HUDEP-2 (cell line): ENCODE results near the gene MLN.
"Not testable (repeated sequence)": the region's sequence is repeated elsewhere in the genome, so short reads cannot be mapped to it uniquely, and the experiment has no call there.

ENCODE experiments used
- DNase-seq, 76 experiments: peaks; one replicate each; lab custom pipeline; 2025; ENCODE audit not compliant: unreplicated experiment in 76 of 76; lab: John Stamatoyannopoulos, UW

The MLN gene

GRCh38 chr6:33836806-33837469 is 33.1 kb upstream of the MLN start:
- no peak for DNase-seq

DNA sequence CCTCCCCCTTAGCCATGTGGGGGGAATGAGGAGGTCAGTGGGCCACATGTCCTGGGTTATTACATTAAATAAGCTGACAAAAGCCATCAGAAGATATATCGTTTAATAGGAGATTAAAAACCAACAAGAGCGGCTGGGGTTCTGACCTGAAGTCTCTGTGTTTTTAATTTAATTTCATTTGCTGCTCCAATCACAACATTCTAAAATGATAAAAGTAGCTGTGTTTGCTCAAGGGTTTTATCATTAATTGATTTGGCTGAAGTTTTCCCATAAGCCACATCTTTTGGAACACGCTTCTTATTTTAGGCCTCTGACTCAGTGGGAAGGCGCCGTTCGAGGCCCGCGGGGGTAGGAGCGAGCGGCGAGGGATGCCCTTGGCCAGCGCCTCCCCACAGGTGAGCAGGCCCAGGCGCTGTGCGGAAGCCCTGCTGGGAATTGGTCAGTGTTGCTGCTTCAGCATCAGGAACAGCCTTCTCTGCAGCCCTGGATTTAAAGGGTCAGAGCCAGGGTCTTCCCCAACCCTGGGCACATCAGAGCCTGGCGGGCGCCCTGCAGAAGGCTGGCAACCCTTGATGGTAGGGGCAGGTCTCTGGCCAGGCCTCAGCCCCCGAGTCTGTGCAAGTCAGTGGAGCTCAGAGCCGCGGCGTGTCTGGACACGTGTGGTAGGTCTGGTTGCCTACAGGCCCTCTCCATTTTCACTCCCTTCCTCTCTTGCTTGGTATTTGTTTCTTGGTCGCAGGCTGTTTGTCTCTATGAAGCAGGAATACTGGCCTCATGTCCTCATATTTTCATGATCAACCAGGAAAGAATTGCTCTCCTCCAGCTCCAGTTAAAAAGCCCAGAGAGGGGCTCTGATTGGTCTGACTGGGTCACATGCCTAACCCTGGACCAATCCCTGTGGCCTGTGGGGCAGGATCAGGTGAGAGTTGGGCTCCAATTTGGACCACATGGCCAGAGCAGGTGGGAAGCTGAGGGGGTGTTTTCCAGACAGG is 30.9 kb upstream of the MLN start:
- no peak for DNase-seq

DNA sequence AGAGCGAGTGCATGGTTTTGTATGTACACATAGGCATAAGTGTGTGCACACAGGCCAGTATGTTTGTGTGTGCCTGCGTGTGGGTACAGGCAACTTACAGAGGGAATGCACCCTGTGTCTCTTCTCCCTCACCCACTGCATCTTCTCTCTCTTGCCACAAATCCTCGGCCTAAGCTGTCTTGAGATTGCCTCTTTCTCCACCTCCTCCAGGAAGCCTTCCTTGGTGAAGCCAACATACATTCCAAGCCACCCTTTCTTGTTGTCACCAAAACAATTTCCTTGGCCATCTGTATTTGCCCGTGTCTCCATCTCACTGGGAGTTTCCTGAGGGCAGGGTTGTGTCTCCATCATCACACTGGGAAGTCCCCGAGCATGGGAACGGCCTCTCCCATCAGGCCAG is 29.8 kb upstream of the MLN start:
- DNase-seq: no peak

DNA sequence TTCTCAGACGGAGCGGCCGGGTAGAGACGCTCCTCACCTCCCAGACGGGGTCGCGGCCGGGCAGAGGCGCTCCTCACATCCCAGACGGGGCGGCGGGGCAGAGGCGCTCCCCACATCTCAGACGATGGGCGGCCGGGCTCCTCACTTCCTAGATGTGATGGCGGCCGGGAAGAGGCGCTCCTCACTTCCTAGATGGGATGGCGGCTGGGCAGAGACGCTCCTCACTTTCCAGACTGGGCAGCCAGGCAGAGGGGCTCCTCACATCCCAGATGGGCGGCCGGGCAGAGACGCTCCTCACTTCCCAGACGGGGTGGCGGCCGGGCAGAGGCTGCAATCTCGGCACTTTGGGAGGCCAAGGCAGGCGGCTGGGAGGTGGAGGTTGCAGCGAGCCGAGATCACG is 29.0 kb upstream of the MLN start:
- not testable (repeated sequence) for DNase-seq

- DNase-seq: peak in 2 of 76 experiments; percentile 8 to 15
Observed at GRCh38 chr6:33831725-33832124, 27.9 kb upstream of the MLN start.

DNA sequence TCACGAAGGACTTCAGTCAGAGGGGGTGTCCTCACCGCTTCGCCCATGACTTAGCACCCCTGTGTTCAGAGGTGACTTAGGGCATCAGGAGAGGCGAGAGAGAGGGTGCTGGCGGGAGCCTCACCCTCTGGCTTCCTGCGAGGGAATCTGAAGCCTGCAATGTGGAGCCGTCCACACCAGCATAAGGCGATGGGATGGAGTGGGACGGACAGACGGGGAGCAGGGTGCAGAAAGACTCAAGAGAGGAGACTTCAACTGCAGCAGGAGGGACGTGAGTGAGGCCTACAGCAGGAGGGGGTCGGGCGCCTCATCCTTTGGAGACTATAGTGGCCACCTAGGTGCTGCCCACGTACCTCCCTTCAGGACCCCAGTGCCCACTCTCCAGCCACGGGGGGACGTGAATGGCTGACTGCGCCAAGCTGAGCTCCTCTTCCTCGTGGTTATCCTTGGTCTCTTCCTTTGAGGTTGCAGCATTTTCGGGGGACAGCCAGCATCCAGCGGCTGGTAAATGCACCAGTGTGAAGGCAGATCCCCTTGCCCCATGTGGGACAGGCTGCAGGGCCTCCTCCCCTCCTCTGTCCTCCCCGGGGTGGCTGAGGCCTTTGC is 26.9 kb upstream of the MLN start:
- DNase-seq: no peak

DNA sequence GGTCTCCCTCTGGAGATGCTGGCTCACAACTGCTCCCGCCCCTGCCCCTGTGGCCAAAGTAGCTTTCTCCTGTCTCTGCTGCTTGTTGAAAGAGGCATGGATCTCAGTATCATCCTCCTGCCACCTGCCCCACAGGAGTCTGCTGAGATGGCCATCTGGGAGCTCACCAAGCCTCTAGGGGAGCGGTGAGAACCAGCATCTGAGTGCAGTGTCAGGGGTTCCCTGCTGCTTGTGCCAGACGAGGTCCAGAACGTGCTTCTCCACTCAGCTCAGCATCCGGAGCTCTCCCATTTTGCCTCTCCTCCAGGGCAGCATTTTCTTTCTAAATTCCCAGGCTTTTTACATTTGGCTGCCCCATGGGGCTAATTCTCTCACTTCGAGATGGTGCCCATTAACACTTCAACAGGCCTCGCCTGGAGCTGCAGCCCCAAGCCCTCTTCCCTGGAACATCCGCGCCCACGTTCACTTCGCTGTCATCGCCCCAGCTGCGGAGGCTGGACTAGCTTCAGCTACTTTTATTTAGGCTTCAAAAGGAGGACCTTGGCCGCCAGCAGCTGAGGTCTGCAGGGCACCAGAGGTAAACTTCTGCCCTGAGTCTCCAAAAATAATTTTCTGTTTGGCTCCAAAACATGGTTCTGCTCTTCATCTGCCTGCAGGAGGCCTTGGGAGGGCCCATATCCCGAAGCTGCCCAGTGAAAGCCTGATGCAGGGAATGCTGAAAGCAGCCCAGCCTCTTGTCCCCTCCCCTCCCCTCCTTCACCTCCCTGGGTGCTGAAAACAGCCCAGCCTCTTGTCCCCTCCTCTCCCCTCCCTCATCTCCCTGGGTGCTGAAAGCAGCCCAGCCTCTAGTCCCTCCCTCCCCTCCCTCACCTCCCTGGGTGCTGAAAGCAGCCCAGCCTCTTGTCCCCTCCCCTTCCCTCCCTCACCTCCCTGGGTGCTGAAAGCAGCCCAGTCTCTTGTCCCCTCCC is 25.2 kb upstream of the MLN start:
- DNase-seq: peak in 1 of 76 experiments; percentile 16

DNA sequence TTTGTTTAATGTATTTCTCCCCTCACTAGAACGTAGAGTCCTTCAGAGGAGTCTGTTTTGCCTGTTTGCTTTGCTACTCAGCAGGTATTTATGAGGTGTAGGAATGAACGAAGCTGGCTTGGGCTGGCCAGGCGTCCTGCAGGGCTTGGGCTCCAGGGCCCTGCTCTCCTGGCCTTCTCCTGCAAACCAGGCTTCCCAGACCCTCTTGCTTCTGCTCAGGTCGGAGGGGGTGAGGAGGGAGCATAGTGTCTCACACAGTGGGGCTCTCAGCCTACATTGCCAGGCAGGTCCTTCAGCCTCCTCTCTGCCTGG is 24.6 kb upstream of the MLN start:
- DNase-seq: no peak

DNA sequence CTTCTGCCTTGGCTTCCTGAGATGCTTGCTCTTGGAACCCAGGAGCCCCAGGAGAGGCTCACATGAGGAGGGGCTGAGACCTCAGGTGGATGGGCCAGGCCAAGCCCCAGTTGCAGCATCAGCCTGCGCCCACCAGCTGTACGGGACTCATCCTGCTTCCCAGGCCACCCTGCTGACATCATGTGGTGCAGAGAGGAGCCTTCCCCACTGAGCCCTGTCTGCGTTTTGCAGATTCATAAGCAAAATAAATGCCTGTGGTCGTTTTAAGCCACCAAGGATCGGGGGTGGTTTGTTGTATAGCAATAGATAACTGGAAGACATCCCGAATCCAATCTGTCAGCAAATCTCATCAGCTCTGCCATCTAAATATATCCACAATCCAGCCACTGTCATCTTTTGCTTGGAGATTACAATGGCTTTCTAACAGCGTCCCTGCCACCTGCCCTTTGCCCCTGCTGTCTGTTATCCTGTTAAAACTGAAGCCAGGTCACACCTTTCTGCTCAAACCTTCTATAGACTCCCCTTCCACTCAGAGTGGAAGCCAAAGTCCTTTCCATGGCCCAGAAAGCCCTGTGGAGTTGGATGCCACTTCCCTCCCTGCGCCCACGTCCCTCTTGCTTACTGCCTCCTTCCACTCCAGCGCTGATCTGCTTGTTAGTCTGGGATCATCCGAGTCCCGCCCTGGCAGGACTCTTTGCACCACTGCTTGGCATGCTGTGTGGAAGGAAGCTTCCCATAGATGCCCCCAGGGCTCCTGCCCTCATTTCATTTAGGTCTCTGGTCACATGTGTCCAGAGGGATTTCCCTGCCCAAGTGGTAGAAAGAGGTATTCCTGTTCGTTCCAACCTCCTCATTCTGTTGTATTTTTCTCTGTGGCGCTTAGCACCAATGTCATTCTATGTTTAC is 24.0 kb upstream of the MLN start:
- no peak for DNase-seq

- no peak for DNase-seq
Observed at GRCh38 chr6:33826537-33826936, 22.7 kb upstream of the MLN start.

GRCh38 chr6:33824461-33825154 is 20.8 kb upstream of the MLN start:
- peak in 1 of 76 experiments; percentile 35 for DNase-seq

DNA sequence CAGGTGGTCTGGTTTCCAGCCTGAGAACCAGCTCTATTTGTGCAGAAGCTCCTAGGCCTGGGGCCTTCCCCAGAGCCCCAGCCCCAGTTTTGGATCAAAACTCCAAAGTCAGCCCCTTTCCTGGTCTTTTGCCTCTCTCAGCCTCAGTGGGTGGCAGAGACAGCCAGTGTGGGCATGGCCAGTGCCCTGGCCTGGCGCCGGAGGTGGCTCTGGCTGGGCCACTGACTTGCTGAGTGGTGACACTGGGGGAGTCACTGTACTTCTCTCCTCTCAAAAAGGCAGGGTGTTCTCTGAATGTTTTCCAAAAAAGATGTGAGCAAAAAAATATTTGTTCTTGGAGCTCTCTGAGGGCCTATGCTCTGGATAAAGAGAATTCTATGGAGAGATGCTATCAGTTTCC is 20.0 kb upstream of the MLN start:
- DNase-seq: no peak

- peak in 16 of 76 experiments; percentile 10 to 52 (median 30) for DNase-seq
Observed at GRCh38 chr6:33822575-33823395, 19.0 kb upstream of the MLN start.

DNA sequence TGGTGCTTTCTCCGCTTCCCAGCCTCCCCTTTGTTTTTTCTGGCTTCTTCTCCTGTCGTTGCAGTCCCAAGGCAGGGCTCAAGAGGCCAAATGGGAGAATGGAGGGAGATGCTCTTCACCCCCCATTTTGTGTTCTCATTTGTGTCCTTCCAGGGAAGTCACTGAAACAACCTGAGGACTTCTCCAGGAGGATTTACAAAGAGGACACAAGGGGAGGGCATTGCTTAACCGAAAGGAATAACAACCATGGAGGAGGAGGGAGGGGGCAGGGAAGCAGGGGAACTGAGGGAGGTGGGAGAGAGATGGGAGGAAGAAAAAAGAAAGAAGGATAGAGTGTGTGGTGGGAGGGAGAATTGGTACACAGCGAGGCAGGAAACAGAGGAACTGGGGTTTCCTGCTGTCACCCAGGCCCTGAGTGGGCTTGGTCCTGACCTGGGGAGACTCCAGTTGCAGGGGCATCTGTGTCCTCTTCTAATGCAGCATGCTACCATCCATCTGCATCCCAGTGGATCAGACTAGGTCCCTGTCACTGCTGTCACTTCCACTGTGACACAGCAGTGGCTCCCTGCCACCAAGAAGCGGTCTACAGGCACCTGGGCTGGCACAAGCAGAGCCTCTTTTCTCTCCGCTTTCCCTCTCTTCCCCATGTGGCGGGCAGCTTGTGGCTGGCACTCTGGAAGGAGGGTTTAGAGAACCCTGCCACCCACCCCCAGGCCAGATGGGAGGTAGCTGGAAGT is 17.1 kb upstream of the MLN start:
- no peak for DNase-seq

DNA sequence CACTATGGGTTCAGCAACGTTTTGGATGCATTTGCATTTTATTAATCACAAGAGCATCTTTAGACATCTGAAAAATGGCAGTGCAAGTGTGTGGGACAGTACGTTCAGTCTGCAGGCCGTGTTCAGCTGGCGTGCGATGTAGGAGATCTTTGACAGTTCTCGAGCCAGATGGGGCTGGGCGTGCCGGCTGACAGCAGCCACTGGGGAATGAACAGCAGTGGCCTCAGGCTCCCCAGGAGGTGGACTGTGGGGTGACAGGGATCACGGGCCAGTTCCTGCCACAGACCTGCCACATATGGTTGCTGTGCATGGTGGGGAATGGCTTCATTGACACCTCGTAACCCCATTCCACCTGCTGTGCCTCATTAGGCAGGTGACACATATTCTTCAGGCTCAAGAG is 16.4 kb upstream of the MLN start:
- DNase-seq: no peak

DNA sequence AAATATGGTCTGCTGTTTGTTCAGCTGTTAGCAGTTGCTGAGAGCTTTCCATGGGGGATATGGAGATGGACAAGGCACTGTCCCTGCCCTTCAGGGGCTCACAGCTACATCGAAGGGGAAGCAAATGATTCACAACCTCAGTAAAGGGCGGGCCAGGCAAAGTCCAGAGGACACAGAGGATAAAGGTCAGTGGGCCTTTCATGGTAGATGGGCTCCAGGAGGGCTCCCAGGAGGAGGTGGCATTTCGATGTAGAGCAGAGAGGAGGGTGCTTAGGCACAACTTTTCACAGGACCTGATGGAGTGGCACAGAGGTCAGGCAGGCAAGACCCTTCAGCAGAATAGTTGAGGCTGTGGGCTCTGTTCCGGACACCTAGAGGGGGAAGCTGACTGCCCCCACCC is 15.2 kb upstream of the MLN start:
- no peak for DNase-seq

DNA sequence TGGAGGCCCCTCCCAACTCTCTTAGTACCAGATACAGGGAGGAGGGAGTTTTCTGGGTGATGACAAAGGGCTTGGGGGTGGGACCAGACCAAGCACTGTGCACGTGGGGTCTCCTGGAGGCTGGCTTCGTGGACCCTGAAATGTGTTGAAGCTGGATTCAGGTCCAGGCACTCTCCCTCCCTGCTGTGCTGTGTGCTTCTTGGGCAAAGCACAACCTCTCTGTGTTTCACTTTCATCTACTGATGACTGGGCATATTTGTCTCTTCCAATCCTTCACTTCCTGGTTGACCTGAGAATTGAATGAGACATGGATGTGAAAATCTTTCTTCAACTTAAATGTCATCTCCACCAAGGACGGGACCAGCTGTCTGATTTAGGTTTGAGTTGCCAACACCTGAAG is 14.5 kb upstream of the MLN start:
- no peak for DNase-seq
